Measurements from ENCODE around the gene PLCH1. TPM values are rescaled to one million over a fixed set of nuclear protein-coding genes. Genes with fewer than 3 reads are reported as not detected.

PLCH1 gene
- total and polyA plus RNA-seq, 9 of the 15 experiments (the other 6 are each of a cell fraction or from before 2014, with no cell fraction given): 0.17 to 0.62 (median 0.40) TPM

DNA sequence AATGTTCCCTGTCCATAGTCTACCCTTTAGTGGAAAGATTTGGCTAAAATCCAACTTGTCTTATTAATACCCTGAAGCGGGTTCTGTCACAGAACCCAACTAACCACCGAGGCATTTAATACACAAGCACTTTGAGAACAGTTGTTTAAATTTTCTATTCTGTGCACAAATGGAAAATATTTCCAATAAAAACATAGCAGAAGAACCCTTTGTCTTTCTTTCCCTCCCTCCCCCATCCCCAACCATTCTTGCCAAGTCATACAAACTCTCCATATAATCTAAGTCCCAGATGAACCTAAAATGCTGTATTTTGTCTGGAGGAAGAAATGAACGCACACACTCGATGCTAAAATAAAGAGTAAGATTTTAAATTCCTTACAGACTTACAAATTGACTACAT, 324.5 kb downstream of the PLCH1 start:
- H3K4me2 ChIP-seq (ENCODE audit: insufficient read depth, low read length): no peak overlapping the region
- H3K27me3 ChIP-seq (ENCODE audit: control insufficient read depth in 2 of 2, insufficient read depth in 2 of 2, low read length in 2 of 2): peaks cover 2 to 5% of the 10 kb centered on the region in 2 experiments; a peak in 3 of 5 replicates
- in situ Hi-C loops (cut with MboI): no loop called here
- no peaks in the 10 kb centered on the region for H3K36me3 ChIP-seq (ENCODE audit: control insufficient read depth, insufficient read depth, low read length)
- TF ChIP-seq ZFP30 (CRISPR knock-in tag; IDR thresholded peaks at IDR 0.05; ENCODE audit: borderline replicate concordance) (no peak), TAF15 (IDR thresholded peaks at IDR 0.05; ENCODE audit: low read depth, low read length) (no peak), SRF (CRISPR knock-in tag; IDR thresholded peaks at IDR 0.05) (no peak), NEUROD1 (IDR thresholded peaks at IDR 0.05; ENCODE audit: borderline replicate concordance, low read depth, low read length, partially characterized antibody) (no peak), ZNF41 (CRISPR knock-in tag; conservative IDR thresholded peaks at IDR 0.05) (no peak), NCOA4 (IDR thresholded peaks at IDR 0.05; ENCODE audit: partially characterized antibody) (no peak), ZNF146 (CRISPR knock-in tag; IDR thresholded peaks at IDR 0.05; ENCODE audit: unreplicated experiment) (no peak)
- TF ChIP-seq, protein P1, sequence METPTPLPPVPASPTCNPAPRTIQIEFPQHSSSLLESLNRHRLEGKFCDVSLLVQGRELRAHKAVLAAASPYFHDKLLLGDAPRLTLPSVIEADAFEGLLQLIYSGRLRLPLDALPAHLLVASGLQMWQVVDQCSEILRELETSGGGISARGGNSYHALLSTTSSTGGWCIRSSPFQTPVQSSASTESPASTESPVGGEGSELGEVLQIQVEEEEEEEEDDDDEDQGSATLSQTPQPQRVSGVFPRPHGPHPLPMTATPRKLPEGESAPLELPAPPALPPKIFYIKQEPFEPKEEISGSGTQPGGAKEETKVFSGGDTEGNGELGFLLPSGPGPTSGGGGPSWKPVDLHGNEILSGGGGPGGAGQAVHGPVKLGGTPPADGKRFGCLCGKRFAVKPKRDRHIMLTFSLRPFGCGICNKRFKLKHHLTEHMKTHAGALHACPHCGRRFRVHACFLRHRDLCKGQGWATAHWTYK (CRISPR knock-in tag; IDR thresholded peaks at IDR 0.05): no peak
- TF ChIP-seq, protein P2, sequence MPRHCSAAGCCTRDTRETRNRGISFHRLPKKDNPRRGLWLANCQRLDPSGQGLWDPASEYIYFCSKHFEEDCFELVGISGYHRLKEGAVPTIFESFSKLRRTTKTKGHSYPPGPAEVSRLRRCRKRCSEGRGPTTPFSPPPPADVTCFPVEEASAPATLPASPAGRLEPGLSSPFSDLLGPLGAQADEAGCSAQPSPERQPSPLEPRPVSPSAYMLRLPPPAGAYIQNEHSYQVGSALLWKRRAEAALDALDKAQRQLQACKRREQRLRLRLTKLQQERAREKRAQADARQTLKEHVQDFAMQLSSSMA (CRISPR knock-in tag; IDR thresholded peaks at IDR 0.05): no peak
- TF ChIP-seq, protein P3, sequence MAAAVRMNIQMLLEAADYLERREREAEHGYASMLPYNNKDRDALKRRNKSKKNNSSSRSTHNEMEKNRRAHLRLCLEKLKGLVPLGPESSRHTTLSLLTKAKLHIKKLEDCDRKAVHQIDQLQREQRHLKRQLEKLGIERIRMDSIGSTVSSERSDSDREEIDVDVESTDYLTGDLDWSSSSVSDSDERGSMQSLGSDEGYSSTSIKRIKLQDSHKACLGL (CRISPR knock-in tag; IDR thresholded peaks at IDR 0.05; ENCODE audit: borderline replicate concordance, poor library complexity, severe bottlenecking): no peak
- no peaks in the 10 kb centered on the region for H4K20me1 ChIP-seq (replicated peaks; ENCODE audit: control insufficient read depth, insufficient read depth, low read length)
- ChIA-PET CTCF (ENCODE audit: low intra/inter-chr PET ratio) (no interaction called here), POLR2A (no interaction called here)
- WGBS (ENCODE audit: insufficient coverage, low coverage, missing lambda C conversion rate): 0% methylated on average over 4 of the region's 4 CpGs
- H3K9me3 ChIP-seq (replicated peaks; ENCODE audit: control insufficient read depth, insufficient read depth, low read depth, low read length): no peaks in the 10 kb centered on the region
- H3K79me2 ChIP-seq (ENCODE audit: control insufficient read depth, insufficient read depth, low read length): no peaks in the 10 kb centered on the region
- FAIRE-seq (no peak), DNase-seq (ENCODE audit: extremely low read depth in 1 of 4, low spot score in 3 of 4) (no peak), ATAC-seq (no peak)
- no peak overlapping the region for H3K4me3 ChIP-seq
- no peak overlapping the region for H3K9ac ChIP-seq (ENCODE audit: insufficient read depth in 1 of 2, low read depth in 2 of 2, low read length in 2 of 2)
- no peaks in the 10 kb centered on the region for H3K9me1 ChIP-seq (ENCODE audit: control insufficient read depth, insufficient read depth, low read length)
- intact Hi-C loops (cut with micrococcal nuclease): no loop called here
- no TSS peak for BruUV-seq (replicated peaks)
- no peaks in the 10 kb centered on the region for H3K4me1 ChIP-seq (replicated peaks in 1 of 2; ENCODE audit: control insufficient read depth in 2 of 2, insufficient read depth in 2 of 2, low read length in 2 of 2)
- no peak overlapping the region for H3K27ac ChIP-seq (ENCODE audit: extremely low read depth, low read depth, low read length)
- H2AFZ ChIP-seq (ENCODE audit: low read depth, low read length): no peak overlapping the region

Measured in K562 (cell line).